ENCODE data around the gene PTPN9. TPM values are rescaled to one million over a fixed set of nuclear protein-coding genes. Genes with fewer than 3 reads are reported as not detected.

Gene PTPN9
- total and polyA plus RNA-seq, 2 of the 13 experiments (the other 11 are each of a cell fraction or from before 2014, with no cell fraction given) = 16.6 to 19.9 TPM

DNA sequence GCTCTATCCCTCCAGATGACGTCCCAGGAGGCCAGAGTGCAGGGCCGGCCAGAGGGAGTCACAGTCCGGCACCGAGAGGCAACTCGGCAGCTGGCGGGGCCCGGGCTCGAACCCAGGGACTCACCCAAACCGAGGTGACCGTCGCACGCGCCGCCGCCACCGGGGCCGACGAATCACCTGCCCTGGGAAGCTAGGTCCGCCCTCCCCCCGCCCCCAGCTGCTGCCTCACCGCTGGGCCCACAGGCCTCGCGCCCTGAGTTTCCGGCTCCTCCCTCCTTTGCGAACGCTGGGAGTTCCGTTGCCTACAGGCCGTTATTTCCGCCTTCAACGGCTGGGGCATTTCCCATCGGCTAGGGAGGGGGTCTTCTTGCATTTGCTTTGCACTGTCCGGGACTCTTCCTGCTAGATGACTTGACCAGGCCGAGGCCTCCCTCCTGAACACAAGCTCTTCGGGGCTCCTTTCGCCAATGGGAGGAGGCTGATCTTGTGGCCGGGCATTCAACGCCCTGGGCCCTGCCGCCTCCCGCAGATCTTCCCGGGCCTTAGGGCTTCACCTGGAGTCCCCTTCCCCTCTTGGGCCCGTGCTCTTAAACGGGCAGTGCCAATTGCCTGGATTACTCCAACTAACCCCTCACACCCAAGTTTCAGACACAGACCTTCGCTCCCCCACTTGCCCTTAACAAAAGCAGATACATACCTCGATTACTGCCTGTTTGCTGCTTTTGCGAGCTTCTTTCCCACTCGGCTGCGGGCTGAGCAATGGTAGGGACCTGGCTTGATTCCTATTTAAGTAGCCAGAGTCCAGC, 46.6 kb upstream of the PTPN9 start, which contains the start of gene SNUPN (continued):
- TF ChIP-seq ZMAT3 (CRISPR knock-in tag; conservative IDR thresholded peaks at IDR 0.05) (no peak; the same call in 1 of the 2 replicates), ZNF737 (CRISPR knock-in tag; IDR thresholded peaks at IDR 0.05; ENCODE audit: borderline replicate concordance) (no peak), ZNF160 (CRISPR knock-in tag; IDR thresholded peaks at IDR 0.05) (0 out of 2 replicates have a peak, but pooled peaks have one; percentile 45), PHF5A (CRISPR knock-in tag; IDR thresholded peaks at IDR 0.05; ENCODE audit: low read depth, unreplicated experiment) (peak; percentile 62), ZNF180 (CRISPR knock-in tag; IDR thresholded peaks at IDR 0.05; ENCODE audit: borderline replicate concordance, low read depth) (no peak), SIX1 (CRISPR knock-in tag; IDR thresholded peaks at IDR 0.05; ENCODE audit: borderline replicate concordance) (no peak), MZF1 (CRISPR knock-in tag; IDR thresholded peaks at IDR 0.05; ENCODE audit: borderline replicate concordance) (no peak), ZSCAN29 (CRISPR knock-in tag; conservative IDR thresholded peaks at IDR 0.05) (no peak; the same call in 1 of the 2 replicates), DPF2 (CRISPR knock-in tag; IDR thresholded peaks at IDR 0.05; ENCODE audit: borderline replicate concordance, low read depth) (no peak), IRF2 (CRISPR knock-in tag; IDR thresholded peaks at IDR 0.05) (0 out of 2 replicates have a peak, but pooled peaks have one; percentile 16), ERF (CRISPR knock-in tag; IDR thresholded peaks at IDR 0.05) (peak; percentile 93), ZBTB38 (CRISPR knock-in tag; IDR thresholded peaks at IDR 0.05) (peak; percentile 53; the same call in 1 of the 2 replicates), NFE2L1 (CRISPR knock-in tag; IDR thresholded peaks at IDR 0.05; ENCODE audit: borderline replicate concordance) (no peak), BHLHE40 (IDR thresholded peaks at IDR 0.05; ENCODE audit: low read length) (peak; percentile 84), KLF16 (CRISPR knock-in tag; IDR thresholded peaks at IDR 0.05) (peak in 1 of 2 experiments; percentile 71; a peak in 1 of 4 replicates), ELF4 (CRISPR knock-in tag; IDR thresholded peaks at IDR 0.05; ENCODE audit: borderline replicate concordance) (no peak)
- TF ChIP-seq, protein P1, sequence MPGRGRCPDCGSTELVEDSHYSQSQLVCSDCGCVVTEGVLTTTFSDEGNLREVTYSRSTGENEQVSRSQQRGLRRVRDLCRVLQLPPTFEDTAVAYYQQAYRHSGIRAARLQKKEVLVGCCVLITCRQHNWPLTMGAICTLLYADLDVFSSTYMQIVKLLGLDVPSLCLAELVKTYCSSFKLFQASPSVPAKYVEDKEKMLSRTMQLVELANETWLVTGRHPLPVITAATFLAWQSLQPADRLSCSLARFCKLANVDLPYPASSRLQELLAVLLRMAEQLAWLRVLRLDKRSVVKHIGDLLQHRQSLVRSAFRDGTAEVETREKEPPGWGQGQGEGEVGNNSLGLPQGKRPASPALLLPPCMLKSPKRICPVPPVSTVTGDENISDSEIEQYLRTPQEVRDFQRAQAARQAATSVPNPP (CRISPR knock-in tag; IDR thresholded peaks at IDR 0.05) = no peak
- TF ChIP-seq, protein P2, sequence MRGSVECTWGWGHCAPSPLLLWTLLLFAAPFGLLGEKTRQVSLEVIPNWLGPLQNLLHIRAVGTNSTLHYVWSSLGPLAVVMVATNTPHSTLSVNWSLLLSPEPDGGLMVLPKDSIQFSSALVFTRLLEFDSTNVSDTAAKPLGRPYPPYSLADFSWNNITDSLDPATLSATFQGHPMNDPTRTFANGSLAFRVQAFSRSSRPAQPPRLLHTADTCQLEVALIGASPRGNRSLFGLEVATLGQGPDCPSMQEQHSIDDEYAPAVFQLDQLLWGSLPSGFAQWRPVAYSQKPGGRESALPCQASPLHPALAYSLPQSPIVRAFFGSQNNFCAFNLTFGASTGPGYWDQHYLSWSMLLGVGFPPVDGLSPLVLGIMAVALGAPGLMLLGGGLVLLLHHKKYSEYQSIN (CRISPR knock-in tag; IDR thresholded peaks at IDR 0.05; ENCODE audit: borderline replicate concordance) = no peak
- TF ChIP-seq, protein P3, sequence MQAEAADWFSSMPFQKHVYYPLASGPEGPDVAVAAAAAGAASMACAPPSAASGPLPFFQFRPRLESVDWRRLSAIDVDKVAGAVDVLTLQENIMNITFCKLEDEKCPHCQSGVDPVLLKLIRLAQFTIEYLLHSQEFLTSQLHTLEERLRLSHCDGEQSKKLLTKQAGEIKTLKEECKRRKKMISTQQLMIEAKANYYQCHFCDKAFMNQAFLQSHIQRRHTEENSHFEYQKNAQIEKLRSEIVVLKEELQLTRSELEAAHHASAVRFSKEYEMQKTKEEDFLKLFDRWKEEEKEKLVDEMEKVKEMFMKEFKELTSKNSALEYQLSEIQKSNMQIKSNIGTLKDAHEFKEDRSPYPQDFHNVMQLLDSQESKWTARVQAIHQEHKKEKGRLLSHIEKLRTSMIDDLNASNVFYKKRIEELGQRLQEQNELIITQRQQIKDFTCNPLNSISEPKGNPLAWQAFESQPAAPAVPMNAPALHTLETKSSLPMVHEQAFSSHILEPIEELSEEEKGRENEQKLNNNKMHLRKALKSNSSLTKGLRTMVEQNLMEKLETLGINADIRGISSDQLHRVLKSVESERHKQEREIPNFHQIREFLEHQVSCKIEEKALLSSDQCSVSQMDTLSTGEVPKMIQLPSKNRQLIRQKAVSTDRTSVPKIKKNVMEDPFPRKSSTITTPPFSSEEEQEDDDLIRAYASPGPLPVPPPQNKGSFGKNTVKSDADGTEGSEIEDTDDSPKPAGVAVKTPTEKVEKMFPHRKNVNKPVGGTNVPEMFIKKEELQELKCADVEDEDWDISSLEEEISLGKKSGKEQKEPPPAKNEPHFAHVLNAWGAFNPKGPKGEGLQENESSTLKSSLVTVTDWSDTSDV (CRISPR knock-in tag; IDR thresholded peaks at IDR 0.05) = no peak
- TF ChIP-seq, protein P4, sequence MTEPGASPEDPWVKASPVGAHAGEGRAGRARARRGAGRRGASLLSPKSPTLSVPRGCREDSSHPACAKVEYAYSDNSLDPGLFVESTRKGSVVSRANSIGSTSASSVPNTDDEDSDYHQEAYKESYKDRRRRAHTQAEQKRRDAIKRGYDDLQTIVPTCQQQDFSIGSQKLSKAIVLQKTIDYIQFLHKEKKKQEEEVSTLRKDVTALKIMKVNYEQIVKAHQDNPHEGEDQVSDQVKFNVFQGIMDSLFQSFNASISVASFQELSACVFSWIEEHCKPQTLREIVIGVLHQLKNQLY (CRISPR knock-in tag; IDR thresholded peaks at IDR 0.05) = peak; percentile 51; the same call in 1 of the 2 replicates
- TF ChIP-seq, protein P5, sequence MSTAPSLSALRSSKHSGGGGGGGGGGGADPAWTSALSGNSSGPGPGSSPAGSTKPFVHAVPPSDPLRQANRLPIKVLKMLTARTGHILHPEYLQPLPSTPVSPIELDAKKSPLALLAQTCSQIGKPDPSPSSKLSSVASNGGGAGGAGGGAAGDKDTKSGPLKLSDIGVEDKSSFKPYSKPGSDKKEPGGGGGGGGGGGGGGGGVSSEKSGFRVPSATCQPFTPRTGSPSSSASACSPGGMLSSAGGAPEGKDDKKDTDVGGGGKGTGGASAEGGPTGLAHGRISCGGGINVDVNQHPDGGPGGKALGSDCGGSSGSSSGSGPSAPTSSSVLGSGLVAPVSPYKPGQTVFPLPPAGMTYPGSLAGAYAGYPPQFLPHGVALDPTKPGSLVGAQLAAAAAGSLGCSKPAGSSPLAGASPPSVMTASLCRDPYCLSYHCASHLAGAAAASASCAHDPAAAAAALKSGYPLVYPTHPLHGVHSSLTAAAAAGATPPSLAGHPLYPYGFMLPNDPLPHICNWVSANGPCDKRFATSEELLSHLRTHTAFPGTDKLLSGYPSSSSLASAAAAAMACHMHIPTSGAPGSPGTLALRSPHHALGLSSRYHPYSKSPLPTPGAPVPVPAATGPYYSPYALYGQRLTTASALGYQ (CRISPR knock-in tag; IDR thresholded peaks at IDR 0.05) = 0 out of 2 replicates have a peak, but pooled peaks have one; percentile 44

Measured in HepG2 (cell line).